ENCODE measurements around the gene BAHCC1. TPM values are rescaled to one million over a fixed set of nuclear protein-coding genes. Genes with fewer than 3 reads are reported as not detected.
"Not testable (repeated sequence)": the region's sequence is repeated elsewhere in the genome, so short reads cannot be mapped to it uniquely, and the experiment has no call there.

BAHCC1 gene
- total and polyA plus RNA-seq, 12 donors: 4.8 to 13.1 (median 9.2) TPM

GRCh38 chr17:81359218-81359617 is 36.0 kb upstream of the BAHCC1 start:
- Histone ChIP-seq H3K27me3 (peaks cover 0 to 18% (median 0%) of the 10 kb centered on the region in 7 donors), H3K36me3 (no peaks in the 10 kb centered on the region), H3K9me3 (no peaks in the 10 kb centered on the region), H3K4me3 (no peak overlapping the region), H3K27ac (no peak overlapping the region), H3K4me1 (no peaks in the 10 kb centered on the region)
- 71 to 79% methylated on average over 8 of the region's 8 CpGs for WGBS, 2 donors
- TF ChIP-seq CTCF (IDR thresholded peaks at IDR 0.05): no peak
- intact Hi-C loops (cut with DNase I): no loop called here
- ATAC-seq: no peak
- no peak for DNase-seq

GRCh38 chr17:81362001-81362400 is 33.3 kb upstream of the BAHCC1 start:
- ATAC-seq; DNase-seq; H3K4me3 ChIP-seq; intact Hi-C loops (cut with DNase I); H3K9me3 ChIP-seq; H3K36me3 ChIP-seq: not testable (repeated sequence)
- Histone ChIP-seq H3K27ac (peak overlapping the region in 2 of 10 donors; percentile 34 to 48), H3K4me1 (peaks cover 0 to 17% (median 15%) of the 10 kb centered on the region in 9 donors), H3K27me3 (peaks cover 0 to 46% (median 0%) of the 10 kb centered on the region in 7 donors)
- 62 to 85% methylated on average over 7 of the region's 7 CpGs for WGBS, 2 donors

- peaks cover 0 to 17% (median 15%) of the 10 kb centered on the region in 9 donors for H3K4me1 ChIP-seq
- H3K9me3 ChIP-seq: no peaks in the 10 kb centered on the region
- peak overlapping the region in 4 of 10 donors; percentile 38 to 45 (median 42) for H3K4me3 ChIP-seq
- no peak overlapping the region for H3K27ac ChIP-seq
- intact Hi-C loops (cut with DNase I): no loop called here
- TF ChIP-seq CTCF (IDR thresholded peaks at IDR 0.05): no peak
- WGBS, 2 donors: 81 to 85% methylated on average over 26 of the region's 26 CpGs
- no peaks in the 10 kb centered on the region for H3K36me3 ChIP-seq
- H3K27me3 ChIP-seq: peaks cover 0 to 49% (median 0%) of the 10 kb centered on the region in 7 donors
- ATAC-seq: peak in 1 of 8 donors; percentile 3
- no peak for DNase-seq
Measured at GRCh38 chr17:81364278-81365147, 30.7 kb upstream of the BAHCC1 start.

DNA sequence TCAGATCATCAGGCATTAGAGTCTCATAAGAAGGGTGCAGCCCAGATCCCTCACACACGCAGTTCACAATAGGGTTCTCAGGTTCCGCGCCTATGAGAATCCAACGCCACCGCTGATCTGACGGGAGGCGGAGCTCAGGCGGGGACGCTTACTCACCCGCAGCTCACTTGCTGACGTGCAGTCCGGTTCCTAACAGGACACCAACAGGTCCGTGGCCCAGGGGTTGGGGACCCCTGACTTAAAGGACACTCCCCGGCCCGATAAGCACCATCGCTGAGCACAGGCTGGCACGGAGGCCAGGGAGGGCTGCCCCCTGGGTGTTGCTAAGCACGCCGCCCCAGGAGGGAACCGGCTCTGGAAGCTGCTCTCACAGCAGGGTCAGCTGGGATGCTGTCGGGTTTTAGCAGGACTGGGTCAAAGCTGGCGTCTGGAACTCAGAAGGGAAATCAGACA is 30.1 kb upstream of the BAHCC1 start:
- WGBS, 2 donors: 18 to 38% methylated on average over 22 of the region's 22 CpGs
- H3K4me3 ChIP-seq: peak overlapping the region in 8 of 10 donors; percentile 3 to 45 (median 39)
- no peak for TF ChIP-seq CTCF (IDR thresholded peaks at IDR 0.05)
- ATAC-seq: peak; percentile 50 to 79 (median 68)
- intact Hi-C loops (cut with DNase I): no loop called here
- H3K27me3 ChIP-seq: peaks cover 0 to 49% (median 0%) of the 10 kb centered on the region in 7 donors
- H3K36me3 ChIP-seq: no peaks in the 10 kb centered on the region
- DNase-seq: peak in 1 of 2 donors; percentile 46
- H3K27ac ChIP-seq: no peak overlapping the region
- peaks cover 0 to 17% (median 15%) of the 10 kb centered on the region in 9 donors for H3K4me1 ChIP-seq
- no peaks in the 10 kb centered on the region for H3K9me3 ChIP-seq

Data from heart right ventricle (tissue), 16 donors.